ENCODE results near the gene ERVK3-1. TPM values are rescaled to one million over a fixed set of nuclear protein-coding genes. Genes with fewer than 3 reads are reported as not detected.

ERVK3-1 gene
- total RNA-seq, 2 donors from 2014 or later = 40.1 to 54.5 TPM

DNA sequence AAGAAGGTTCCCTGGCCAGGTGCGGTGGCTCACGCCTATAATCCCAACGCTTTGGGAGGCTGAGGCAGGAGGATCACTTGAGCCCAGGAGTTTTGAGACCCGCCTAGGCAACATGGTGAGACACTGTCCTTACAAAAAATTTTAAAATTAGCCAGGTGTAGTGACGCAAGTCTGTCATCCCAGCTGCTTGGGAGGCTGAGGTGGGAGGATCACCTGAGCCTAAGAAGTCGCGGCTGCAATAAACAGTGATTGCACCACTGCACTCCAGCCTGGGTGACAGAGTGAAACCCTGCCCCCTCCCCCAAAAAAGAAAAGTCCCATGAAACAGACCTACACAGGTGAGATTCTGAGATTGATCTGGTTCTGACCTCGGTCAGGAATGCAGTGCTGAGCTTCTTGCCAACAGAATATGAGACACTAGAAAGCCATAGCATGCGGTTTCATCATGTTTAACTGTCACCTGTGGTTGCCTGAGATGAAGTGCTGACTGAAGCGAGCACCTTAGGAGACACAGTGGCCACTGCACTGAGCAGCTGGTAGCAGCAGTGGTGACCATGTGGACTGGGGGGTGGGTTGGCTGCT, 50.1 kb downstream of the ERVK3-1 start:
- no peaks in the 10 kb centered on the region for H3K27me3 ChIP-seq (replicated peaks; ENCODE audit: insufficient read depth)
- no peaks in the 10 kb centered on the region for H3K9me3 ChIP-seq
- no peak overlapping the region for H3K27ac ChIP-seq
- no peaks in the 10 kb centered on the region for H3K36me3 ChIP-seq
- no peak overlapping the region for H3K4me3 ChIP-seq
- H3K4me1 ChIP-seq (replicated peaks) = no peaks in the 10 kb centered on the region
- no peak for DNase-seq (ENCODE audit: low spot score)
- WGBS = 92% methylated on average over 10 of the region's 10 CpGs
- intact Hi-C loops (cut with DNase I) = no loop called here
- TF ChIP-seq POLR2AphosphoS5 (IDR thresholded peaks at IDR 0.05) (no peak), POLR2A (IDR thresholded peaks at IDR 0.05) (no peak)
- TF ChIP-seq, protein P1, sequence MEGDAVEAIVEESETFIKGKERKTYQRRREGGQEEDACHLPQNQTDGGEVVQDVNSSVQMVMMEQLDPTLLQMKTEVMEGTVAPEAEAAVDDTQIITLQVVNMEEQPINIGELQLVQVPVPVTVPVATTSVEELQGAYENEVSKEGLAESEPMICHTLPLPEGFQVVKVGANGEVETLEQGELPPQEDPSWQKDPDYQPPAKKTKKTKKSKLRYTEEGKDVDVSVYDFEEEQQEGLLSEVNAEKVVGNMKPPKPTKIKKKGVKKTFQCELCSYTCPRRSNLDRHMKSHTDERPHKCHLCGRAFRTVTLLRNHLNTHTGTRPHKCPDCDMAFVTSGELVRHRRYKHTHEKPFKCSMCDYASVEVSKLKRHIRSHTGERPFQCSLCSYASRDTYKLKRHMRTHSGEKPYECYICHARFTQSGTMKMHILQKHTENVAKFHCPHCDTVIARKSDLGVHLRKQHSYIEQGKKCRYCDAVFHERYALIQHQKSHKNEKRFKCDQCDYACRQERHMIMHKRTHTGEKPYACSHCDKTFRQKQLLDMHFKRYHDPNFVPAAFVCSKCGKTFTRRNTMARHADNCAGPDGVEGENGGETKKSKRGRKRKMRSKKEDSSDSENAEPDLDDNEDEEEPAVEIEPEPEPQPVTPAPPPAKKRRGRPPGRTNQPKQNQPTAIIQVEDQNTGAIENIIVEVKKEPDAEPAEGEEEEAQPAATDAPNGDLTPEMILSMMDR (IDR thresholded peaks at IDR 0.05) = no peak

- no peaks in the 10 kb centered on the region for H3K9me3 ChIP-seq
- H3K27ac ChIP-seq = no peak overlapping the region
- no peaks in the 10 kb centered on the region for H3K36me3 ChIP-seq
- no peaks in the 10 kb centered on the region for H3K27me3 ChIP-seq (replicated peaks; ENCODE audit: insufficient read depth)
- intact Hi-C loops (cut with DNase I) = no loop called here
- no peak for TF ChIP-seq POLR2AphosphoS5 (IDR thresholded peaks at IDR 0.05)
- H3K4me3 ChIP-seq = no peak overlapping the region
- no peak for DNase-seq (ENCODE audit: low spot score)
- 62% methylated on average over 68 of the region's 94 CpGs for WGBS
- H3K4me1 ChIP-seq (replicated peaks) = no peaks in the 10 kb centered on the region
Measured at GRCh38 chr19:58355908-58356765, 51.0 kb downstream of the ERVK3-1 start.

DNA sequence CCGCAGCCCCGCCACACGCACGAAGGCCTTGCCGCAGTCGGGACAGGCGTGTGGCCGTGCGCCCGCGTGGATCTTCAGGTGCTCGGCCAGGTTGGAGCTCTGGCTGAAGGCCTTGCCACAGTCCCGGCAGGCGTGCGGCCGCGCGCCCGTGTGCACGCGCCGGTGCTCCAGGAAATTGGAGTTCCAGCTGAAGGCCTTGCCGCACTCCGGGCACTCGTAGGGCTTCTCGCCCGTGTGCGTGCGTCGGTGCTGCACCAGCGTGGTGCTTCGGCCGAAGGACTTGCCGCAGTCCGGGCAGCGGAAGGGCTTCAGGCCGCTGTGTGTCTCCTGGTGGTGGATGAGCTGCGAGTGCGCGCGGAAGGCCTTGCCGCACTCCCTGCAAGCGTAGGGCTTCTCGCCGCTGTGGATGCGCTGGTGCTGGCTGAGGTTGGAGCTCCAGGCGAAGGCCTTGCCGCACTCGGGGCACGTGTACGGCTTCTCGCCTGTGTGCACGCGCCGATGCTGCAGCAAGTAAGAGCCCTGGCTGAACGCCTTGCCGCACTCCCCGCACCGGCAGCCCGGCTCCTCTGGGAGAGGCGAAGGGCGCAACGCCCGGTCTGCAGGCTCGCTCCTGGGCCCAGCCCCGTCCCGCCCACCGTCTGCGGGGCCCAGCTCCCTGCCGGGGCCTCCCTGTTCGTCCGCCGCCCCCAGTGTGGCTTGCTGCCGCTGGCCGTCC, 51.7 kb downstream of the ERVK3-1 start:
- no peak overlapping the region for H3K27ac ChIP-seq
- H3K4me3 ChIP-seq = no peak overlapping the region
- 56% methylated on average over 57 of the region's 75 CpGs for WGBS
- no peaks in the 10 kb centered on the region for H3K4me1 ChIP-seq (replicated peaks)
- TF ChIP-seq POLR2A (IDR thresholded peaks at IDR 0.05) (no peak), POLR2AphosphoS5 (IDR thresholded peaks at IDR 0.05) (no peak)
- TF ChIP-seq, protein P1 (IDR thresholded peaks at IDR 0.05) = no peak
- intact Hi-C loops (cut with DNase I) = no loop called here
- H3K9me3 ChIP-seq = no peaks in the 10 kb centered on the region
- H3K27me3 ChIP-seq (replicated peaks; ENCODE audit: insufficient read depth) = no peaks in the 10 kb centered on the region
- no peak for DNase-seq (ENCODE audit: low spot score)
- H3K36me3 ChIP-seq = no peaks in the 10 kb centered on the region

- Histone ChIP-seq H3K9me3 (no peaks in the 10 kb centered on the region), H3K27me3 (replicated peaks; ENCODE audit: insufficient read depth) (no peaks in the 10 kb centered on the region), H3K4me3 (no peak overlapping the region), H3K36me3 (no peaks in the 10 kb centered on the region), H3K27ac (no peak overlapping the region), H3K4me1 (replicated peaks) (no peaks in the 10 kb centered on the region)
- 72% methylated on average over 19 of the region's 19 CpGs for whole genome bisulfite sequencing
- TF ChIP-seq, protein P1 (IDR thresholded peaks at IDR 0.05) = no peak
- TF ChIP-seq POLR2A (IDR thresholded peaks at IDR 0.05) = no peak
- TF ChIP-seq POLR2AphosphoS5 (IDR thresholded peaks at IDR 0.05) = no peak
- DNase-seq (ENCODE audit: low spot score) = no peak
- intact Hi-C loops (cut with DNase I) = no loop called here
Measured at GRCh38 chr19:58357481-58358145, 52.4 kb downstream of the ERVK3-1 start.

DNA sequence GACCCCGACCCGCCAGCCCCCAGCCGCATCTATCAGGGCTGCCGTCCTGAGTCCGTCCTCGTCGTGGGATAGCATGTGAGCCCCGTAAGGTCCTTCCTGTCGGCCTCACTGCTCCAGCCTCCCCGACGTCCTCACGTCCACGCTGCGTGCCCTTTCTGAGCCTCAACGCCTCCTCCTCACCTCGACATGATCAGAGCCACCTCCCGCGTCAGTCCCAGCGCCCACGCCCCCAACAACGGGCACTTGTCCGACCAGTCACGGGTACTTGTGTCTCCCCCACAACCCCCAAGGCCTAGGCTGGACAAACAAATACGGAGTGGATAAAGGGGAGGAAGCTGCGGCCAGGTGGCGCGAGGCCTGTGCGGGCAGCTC, 56.7 kb downstream of the ERVK3-1 start:
- intact Hi-C loops (cut with DNase I) = loop anchor here (5.0 kb wide), 1 partner anchor 35 kb away; the partner anchor contains the start of gene ZSCAN22

More for the DNA sequence above, 56.7 kb downstream of the ERVK3-1 start:
- H3K36me3 ChIP-seq = no peaks in the 10 kb centered on the region
- peak; percentile 15 for DNase-seq (ENCODE audit: low spot score)
- TF ChIP-seq, protein P1 (IDR thresholded peaks at IDR 0.05) = no peak
- TF ChIP-seq POLR2AphosphoS5 (IDR thresholded peaks at IDR 0.05) (no peak), POLR2A (IDR thresholded peaks at IDR 0.05) (no peak)
- no peaks in the 10 kb centered on the region for H3K9me3 ChIP-seq
- peak overlapping the region; percentile 90 for H3K27ac ChIP-seq
- WGBS = 2% methylated on average over 28 of the region's 28 CpGs
- no peaks in the 10 kb centered on the region for H3K27me3 ChIP-seq (replicated peaks; ENCODE audit: insufficient read depth)
- H3K4me1 ChIP-seq (replicated peaks) = no peaks in the 10 kb centered on the region
- peak overlapping the region; percentile 55 to 57 for H3K4me3 ChIP-seq

Measured in prostate gland (tissue), 2 donors.